Astrocyte of the cerebellum (primary cell): ENCODE results near the gene ARSK.

Experiments used
- DNase-seq: peaks from one replicate; pipeline ENCODE4 v3.0.0-alpha.2; 2011; ENCODE audit warnings: low read depth
- H3K4me3 ChIP-seq: 2 replicates; pipeline ENCODE4 v1.5.1; 2011; ENCODE audit warnings: mild to moderate bottlenecking, low read depth, low read length, moderate library complexity
- CTCF ChIP-seq: IDR thresholded peaks from 2 replicates; pipeline ENCODE4 v1.5.1; 2012; ENCODE audit warnings: low read length, low read depth, moderate library complexity, mild to moderate bottlenecking; ENCODE audit errors: missing control alignments
- in situ Hi-C: cut with HindIII; loops from 2 replicates; pipeline ENCODE4 v1.10.0; 2017; ENCODE audit warnings: low sequenced_read_pairs

The ARSK gene

DNA sequence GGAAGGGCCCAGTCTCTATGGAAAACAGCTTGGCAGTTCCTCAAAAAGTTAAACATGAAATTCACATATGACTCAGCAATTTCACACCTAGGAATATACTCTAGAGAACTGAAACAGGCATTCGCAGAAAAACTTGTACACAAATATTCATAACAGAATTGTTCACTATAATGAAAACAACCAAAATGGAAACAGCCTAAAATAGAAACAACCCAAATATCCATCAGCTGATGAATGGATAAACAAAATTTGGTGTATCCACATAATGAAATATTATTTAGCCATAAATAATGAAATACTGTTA is 60.2 kb downstream of the ARSK start:
- TF ChIP-seq CTCF: no peak
- DNase-seq: no peak
- in situ Hi-C loops: no loop called here
- no peak overlapping the region for H3K4me3 ChIP-seq

DNA sequence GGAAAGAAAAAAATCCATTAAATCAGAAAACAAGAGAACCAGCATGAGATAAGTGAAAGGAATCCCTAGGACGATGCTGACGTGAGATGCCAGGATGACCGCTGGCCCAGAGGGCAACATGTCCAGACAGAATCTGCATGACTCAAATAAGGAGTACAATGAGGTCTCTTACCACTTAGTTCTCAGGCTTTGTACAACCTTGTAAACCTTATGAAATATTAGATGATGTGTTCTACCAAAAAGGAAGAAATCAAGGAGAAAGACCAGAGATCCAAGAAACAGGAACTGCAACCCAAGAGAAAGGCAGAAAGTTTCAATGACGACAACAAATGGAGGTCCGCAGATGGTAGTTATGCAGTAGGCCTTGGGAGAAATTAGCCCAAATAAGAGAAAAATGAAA is 62.2 kb downstream of the ARSK start:
- H3K4me3 ChIP-seq: no peak overlapping the region
- no peak for DNase-seq
- TF ChIP-seq CTCF: no peak
- in situ Hi-C loops: no loop called here

- DNase-seq: no peak
- no peak for TF ChIP-seq CTCF
- no peak overlapping the region for H3K4me3 ChIP-seq
- in situ Hi-C loops: no loop called here
Observed at GRCh38 chr5:95619096-95619495, 64.2 kb downstream of the ARSK start.

DNA sequence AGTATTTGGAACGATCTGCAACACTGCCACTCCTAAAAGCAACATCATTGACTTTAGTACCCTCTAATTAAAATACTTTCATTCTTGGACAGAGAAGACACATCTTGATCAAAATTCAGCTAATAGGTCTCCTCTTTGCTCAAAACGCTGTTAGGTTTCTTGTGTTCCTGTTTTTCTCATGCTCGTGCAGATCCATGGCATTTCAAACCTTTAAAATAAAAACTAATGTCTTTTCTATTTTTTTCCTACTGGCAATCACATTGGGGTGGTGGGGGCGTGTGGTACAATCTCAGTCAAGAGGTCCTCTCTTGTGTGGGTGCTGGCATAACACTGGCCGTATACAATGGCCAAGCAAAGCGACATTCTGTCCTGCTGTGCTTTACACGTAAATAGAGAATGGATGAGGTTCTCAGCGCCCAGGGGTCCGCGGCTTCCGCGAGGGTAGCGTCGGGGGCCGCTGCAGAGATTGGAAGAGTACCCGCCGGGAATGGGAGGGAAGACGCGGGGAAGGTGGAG is 64.7 kb downstream of the ARSK start:
- peak overlapping the region; percentile 45 for H3K4me3 ChIP-seq
- in situ Hi-C loops: no loop called here
- TF ChIP-seq CTCF: no peak

DNA sequence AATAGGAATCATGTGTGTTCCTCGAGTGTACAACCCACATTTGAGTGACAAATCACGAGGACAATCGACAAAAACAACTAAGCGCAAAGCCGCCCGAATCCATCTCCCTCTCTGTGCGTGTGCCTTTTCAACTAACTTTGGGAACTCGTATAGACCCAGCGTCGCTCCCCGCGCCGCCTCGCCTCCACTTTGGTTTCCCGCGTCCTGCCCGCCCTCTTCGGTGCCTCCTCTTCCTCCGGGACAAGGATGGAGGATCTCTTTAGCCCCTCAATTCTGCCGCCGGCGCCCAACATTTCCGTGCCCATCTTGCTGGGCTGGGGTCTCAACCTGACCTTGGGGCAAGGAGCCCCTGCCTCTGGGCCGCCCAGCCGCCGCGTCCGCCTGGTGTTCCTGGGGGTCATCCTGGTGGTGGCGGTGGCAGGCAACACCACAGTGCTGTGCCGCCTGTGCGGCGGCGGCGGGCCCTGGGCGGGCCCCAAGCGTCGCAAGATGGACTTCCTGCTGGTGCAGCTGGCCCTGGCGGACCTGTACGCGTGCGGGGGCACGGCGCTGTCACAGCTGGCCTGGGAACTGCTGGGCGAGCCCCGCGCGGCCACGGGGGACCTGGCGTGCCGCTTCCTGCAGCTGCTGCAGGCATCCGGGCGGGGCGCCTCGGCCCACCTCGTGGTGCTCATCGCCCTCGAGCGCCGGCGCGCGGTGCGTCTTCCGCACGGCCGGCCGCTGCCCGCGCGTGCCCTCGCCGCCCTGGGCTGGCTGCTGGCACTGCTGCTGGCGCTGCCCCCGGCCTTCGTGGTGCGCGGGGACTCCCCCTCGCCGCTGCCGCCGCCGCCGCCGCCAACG is 65.3 kb downstream of the ARSK start, which contains the start of gene GPR150:
Gene GPR150, plus strand, starts transcription at position 58 of the 840 bp plus-strand sequence. Its CDS starts 189 bp downstream, at position 247.
- no peak for DNase-seq
- in situ Hi-C loops: no loop called here
- peak within 1 kb of the TSS; percentile 45 for H3K4me3 ChIP-seq
- TF ChIP-seq CTCF: no peak

More for the DNA sequence above, 64.7 kb downstream of the ARSK start:
- no peak for DNase-seq

DNA sequence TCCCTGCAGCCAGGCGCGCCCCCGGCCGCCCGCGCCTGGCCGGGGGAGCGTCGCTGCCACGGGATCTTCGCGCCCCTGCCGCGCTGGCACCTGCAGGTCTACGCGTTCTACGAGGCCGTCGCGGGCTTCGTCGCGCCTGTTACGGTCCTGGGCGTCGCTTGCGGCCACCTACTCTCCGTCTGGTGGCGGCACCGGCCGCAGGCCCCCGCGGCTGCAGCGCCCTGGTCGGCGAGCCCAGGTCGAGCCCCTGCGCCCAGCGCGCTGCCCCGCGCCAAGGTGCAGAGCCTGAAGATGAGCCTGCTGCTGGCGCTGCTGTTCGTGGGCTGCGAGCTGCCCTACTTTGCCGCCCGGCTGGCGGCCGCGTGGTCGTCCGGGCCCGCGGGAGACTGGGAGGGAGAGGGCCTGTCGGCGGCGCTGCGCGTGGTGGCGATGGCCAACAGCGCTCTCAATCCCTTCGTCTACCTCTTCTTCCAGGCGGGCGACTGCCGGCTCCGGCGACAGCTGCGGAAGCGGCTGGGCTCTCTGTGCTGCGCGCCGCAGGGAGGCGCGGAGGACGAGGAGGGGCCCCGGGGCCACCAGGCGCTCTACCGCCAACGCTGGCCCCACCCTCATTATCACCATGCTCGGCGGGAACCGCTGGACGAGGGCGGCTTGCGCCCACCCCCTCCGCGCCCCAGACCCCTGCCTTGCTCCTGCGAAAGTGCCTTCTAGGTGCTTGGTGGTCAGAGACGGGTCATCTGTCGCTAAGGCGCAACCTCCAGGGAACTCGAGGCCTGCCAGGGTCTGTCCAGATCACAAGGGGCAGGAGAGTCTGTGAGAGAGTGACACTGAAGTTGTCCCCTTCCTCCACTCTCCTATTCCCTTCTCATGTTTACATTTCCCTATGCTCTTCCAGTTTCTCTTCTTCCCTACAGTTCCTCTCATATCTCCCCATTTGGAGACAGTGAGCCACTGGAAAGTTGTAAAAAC is 66.3 kb downstream of the ARSK start:
- no peak for TF ChIP-seq CTCF

More for the DNA sequence above, 66.3 kb downstream of the ARSK start:
- H3K4me3 ChIP-seq: peak overlapping the region; percentile 27
- no peak for DNase-seq
- in situ Hi-C loops: no loop called here
